Measurements from ENCODE around the gene MUSK. TPM values are rescaled to one million over a fixed set of nuclear protein-coding genes. Genes with fewer than 3 reads are reported as not detected.

The MUSK gene
- total and polyA plus RNA-seq, 2 donors (not counting 3 experiments of a cell fraction or from before 2014, with no cell fraction given): 0.08 TPM; not detected in 1

- Histone ChIP-seq H3K79me2 (ENCODE audit: control insufficient read depth, insufficient read depth, low read length) (no peaks in the 10 kb centered on the region), H3K9me1 (replicated peaks; ENCODE audit: control insufficient read depth, extremely low read depth, insufficient read depth, low read length) (no peaks in the 10 kb centered on the region), H3K4me3 (replicated peaks in 1 of 3; ENCODE audit: insufficient read depth in 1 of 3, low read depth in 1 of 3, low read length in 3 of 3) (no peak overlapping the region), H3K9ac (replicated peaks; ENCODE audit: extremely low read depth, insufficient read depth, low read length) (no peak overlapping the region), H3K27ac (ENCODE audit: insufficient read depth, low read depth, low read length) (peak overlapping the region; percentile 77), H4K20me1 (replicated peaks; ENCODE audit: control insufficient read depth, extremely low read depth, insufficient read depth, low read length) (no peaks in the 10 kb centered on the region), H3K9me3 (replicated peaks; ENCODE audit: control insufficient read depth, insufficient read depth, low read length) (no peaks in the 10 kb centered on the region), H3K4me1 (ENCODE audit: control insufficient read depth, extremely low read depth, insufficient read depth, low read length) (peaks cover 59% of the 10 kb centered on the region), H3K27me3 (ENCODE audit: control insufficient read depth in 2 of 2, insufficient read depth in 2 of 2, low read length in 2 of 2) (no peaks in the 10 kb centered on the region), H2AFZ (ENCODE audit: low read depth, low read length) (peak overlapping the region; percentile 75), H3K4me2 (ENCODE audit: insufficient read depth, low read length) (peak overlapping the region; percentile 47), H3K36me3 (ENCODE audit: control insufficient read depth in 2 of 2, extremely low read depth in 1 of 2, insufficient read depth in 2 of 2, low read length in 2 of 2) (no peaks in the 10 kb centered on the region)
- ChIA-PET POLR2A (no interaction called here), CTCF (interaction anchor here (0.7 kb wide), 1 partner anchor 9 kb away, joined by 3 read pairs; no protein-coding TSS in a partner anchor)
- DNase-seq (ENCODE audit: low read depth, low spot score): peak; percentile 89
- dilution Hi-C loops (cut with MboI; ENCODE audit: extremely low pct_ligation_motif_present, low sequenced_read_pairs): no loop called here
- no TSS peak for BruUV-seq (replicated peaks)
- intact Hi-C loops (cut with micrococcal nuclease): loop anchor here (2.0 to 5.0 kb wide), 3 partner anchors 32 to 93 kb away; no protein-coding TSS in a partner anchor
- FAIRE-seq: peak; percentile 96
- TF ChIP-seq EZH2 (IDR thresholded peaks at IDR 0.05; ENCODE audit: borderline replicate concordance, low read depth, low read length, severe bottlenecking): no peak
- TF ChIP-seq JUN (IDR thresholded peaks at IDR 0.05; ENCODE audit: borderline replicate concordance, insufficient read depth, insufficient read length, low read depth): peak; percentile 91
- peak; percentile 39 for TF ChIP-seq POLR2AphosphoS5 (IDR thresholded peaks at IDR 0.05; ENCODE audit: insufficient read depth, low read depth, low read length)
- TF ChIP-seq FOS (IDR thresholded peaks at IDR 0.05; ENCODE audit: borderline replicate concordance, insufficient read depth, low read length): peak; percentile 98
These were observed 76.3 kb downstream of the MUSK start for GRCh38 chr9:110744715-110745384.

DNA sequence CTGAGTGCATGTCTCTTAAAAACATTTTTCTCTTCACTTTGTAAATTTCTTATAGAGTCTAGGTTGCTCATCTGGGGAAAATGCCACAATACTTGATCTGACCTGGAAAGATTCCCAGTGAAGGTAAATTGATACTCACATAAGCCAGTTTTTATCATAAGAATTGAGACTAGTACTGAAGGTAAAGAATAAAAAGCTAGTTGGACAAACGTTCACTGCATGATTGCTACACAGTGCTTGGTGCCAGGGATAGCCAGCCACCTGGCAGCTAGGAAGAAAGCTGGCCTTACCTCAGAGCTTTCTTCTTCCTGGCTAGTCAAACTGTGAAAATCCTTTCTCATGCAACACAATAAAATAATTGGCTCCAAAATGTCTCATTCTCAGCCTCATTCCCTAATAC lies 77.1 kb downstream of the MUSK start:
- intact Hi-C loops (cut with micrococcal nuclease) (loop anchor here (2.0 to 5.0 kb wide), 2 partner anchors 31 to 93 kb away; no protein-coding TSS in a partner anchor), dilution Hi-C loops (cut with MboI; ENCODE audit: extremely low pct_ligation_motif_present, low sequenced_read_pairs) (no loop called here)
- ChIA-PET CTCF (no interaction called here), POLR2A (no interaction called here)
- DNase-seq (ENCODE audit: low read depth, low spot score): no peak
- Histone ChIP-seq H3K9me1 (replicated peaks; ENCODE audit: control insufficient read depth, extremely low read depth, insufficient read depth, low read length) (no peaks in the 10 kb centered on the region), H3K4me3 (replicated peaks in 1 of 3; ENCODE audit: insufficient read depth in 1 of 3, low read depth in 1 of 3, low read length in 3 of 3) (no peak overlapping the region), H3K4me2 (ENCODE audit: insufficient read depth, low read length) (no peak overlapping the region), H3K36me3 (ENCODE audit: control insufficient read depth in 2 of 2, extremely low read depth in 1 of 2, insufficient read depth in 2 of 2, low read length in 2 of 2) (no peaks in the 10 kb centered on the region), H2AFZ (ENCODE audit: low read depth, low read length) (no peak overlapping the region), H3K27me3 (ENCODE audit: control insufficient read depth in 2 of 2, insufficient read depth in 2 of 2, low read length in 2 of 2) (no peaks in the 10 kb centered on the region), H3K27ac (ENCODE audit: insufficient read depth, low read depth, low read length) (peak overlapping the region; percentile 77), H4K20me1 (replicated peaks; ENCODE audit: control insufficient read depth, extremely low read depth, insufficient read depth, low read length) (no peaks in the 10 kb centered on the region), H3K9me3 (replicated peaks; ENCODE audit: control insufficient read depth, insufficient read depth, low read length) (no peaks in the 10 kb centered on the region), H3K79me2 (ENCODE audit: control insufficient read depth, insufficient read depth, low read length) (no peaks in the 10 kb centered on the region), H3K4me1 (ENCODE audit: control insufficient read depth, extremely low read depth, insufficient read depth, low read length) (peaks cover 59% of the 10 kb centered on the region), H3K9ac (replicated peaks; ENCODE audit: extremely low read depth, insufficient read depth, low read length) (no peak overlapping the region)
- no peak for FAIRE-seq
- BruUV-seq (replicated peaks): no TSS peak
- TF ChIP-seq JUN (IDR thresholded peaks at IDR 0.05; ENCODE audit: borderline replicate concordance, insufficient read depth, insufficient read length, low read depth) (no peak), EZH2 (IDR thresholded peaks at IDR 0.05; ENCODE audit: borderline replicate concordance, low read depth, low read length, severe bottlenecking) (no peak), GATA2 (IDR thresholded peaks at IDR 0.05; ENCODE audit: insufficient read depth, insufficient read length, low read depth, low read length) (no peak), MYC (IDR thresholded peaks at IDR 0.05; ENCODE audit: low read depth, low read length) (no peak), POLR2AphosphoS5 (IDR thresholded peaks at IDR 0.05; ENCODE audit: insufficient read depth, low read depth, low read length) (no peak), POLR2A (IDR thresholded peaks at IDR 0.05; ENCODE audit: low read depth, low read length) (no peak), FOS (IDR thresholded peaks at IDR 0.05; ENCODE audit: borderline replicate concordance, insufficient read depth, low read length) (no peak)
- TF ChIP-seq, protein P1, sequence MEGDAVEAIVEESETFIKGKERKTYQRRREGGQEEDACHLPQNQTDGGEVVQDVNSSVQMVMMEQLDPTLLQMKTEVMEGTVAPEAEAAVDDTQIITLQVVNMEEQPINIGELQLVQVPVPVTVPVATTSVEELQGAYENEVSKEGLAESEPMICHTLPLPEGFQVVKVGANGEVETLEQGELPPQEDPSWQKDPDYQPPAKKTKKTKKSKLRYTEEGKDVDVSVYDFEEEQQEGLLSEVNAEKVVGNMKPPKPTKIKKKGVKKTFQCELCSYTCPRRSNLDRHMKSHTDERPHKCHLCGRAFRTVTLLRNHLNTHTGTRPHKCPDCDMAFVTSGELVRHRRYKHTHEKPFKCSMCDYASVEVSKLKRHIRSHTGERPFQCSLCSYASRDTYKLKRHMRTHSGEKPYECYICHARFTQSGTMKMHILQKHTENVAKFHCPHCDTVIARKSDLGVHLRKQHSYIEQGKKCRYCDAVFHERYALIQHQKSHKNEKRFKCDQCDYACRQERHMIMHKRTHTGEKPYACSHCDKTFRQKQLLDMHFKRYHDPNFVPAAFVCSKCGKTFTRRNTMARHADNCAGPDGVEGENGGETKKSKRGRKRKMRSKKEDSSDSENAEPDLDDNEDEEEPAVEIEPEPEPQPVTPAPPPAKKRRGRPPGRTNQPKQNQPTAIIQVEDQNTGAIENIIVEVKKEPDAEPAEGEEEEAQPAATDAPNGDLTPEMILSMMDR (IDR thresholded peaks at IDR 0.05; ENCODE audit: extremely low read depth in 1 of 2, insufficient read depth in 1 of 2, low read depth in 1 of 2, low read length in 2 of 2): no peak
- TF ChIP-seq, protein P2, sequence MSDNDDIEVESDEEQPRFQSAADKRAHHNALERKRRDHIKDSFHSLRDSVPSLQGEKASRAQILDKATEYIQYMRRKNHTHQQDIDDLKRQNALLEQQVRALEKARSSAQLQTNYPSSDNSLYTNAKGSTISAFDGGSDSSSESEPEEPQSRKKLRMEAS (IDR thresholded peaks at IDR 0.05; ENCODE audit: insufficient read depth, insufficient read length): no peak

Data from endothelial cell of umbilical vein (primary cell).